ENCODE measurements around the gene ZNF8.
"Not testable (repeated sequence)": the region's sequence is repeated elsewhere in the genome, so short reads cannot be mapped to it uniquely, and the experiment has no call there.

ZNF8 gene

GRCh38 chr19:58336216-58336615 is 57.5 kb downstream of the ZNF8 start:
- no peak for DNase-seq (ENCODE audit: low read depth in 2 of 2)

GRCh38 chr19:58336820-58337219 is 58.1 kb downstream of the ZNF8 start:
- no peak for DNase-seq (ENCODE audit: low read depth in 2 of 2)

- DNase-seq (ENCODE audit: low read depth in 2 of 2) = no peak
Measured at GRCh38 chr19:58338336-58338735, 59.6 kb downstream of the ZNF8 start.

GRCh38 chr19:58338825-58339558 is 60.2 kb downstream of the ZNF8 start:
- no peak for DNase-seq (ENCODE audit: low read depth in 2 of 2)

- no peak for DNase-seq (ENCODE audit: low read depth in 2 of 2)
Measured at GRCh38 chr19:58345558-58345957, 66.8 kb downstream of the ZNF8 start.

- DNase-seq (ENCODE audit: low read depth in 2 of 2) = peak; percentile 40 to 50
Measured at GRCh38 chr19:58346961-58347929, 68.5 kb downstream of the ZNF8 start.

GRCh38 chr19:58348080-58348479 is 69.3 kb downstream of the ZNF8 start:
- DNase-seq (ENCODE audit: low read depth in 2 of 2) = not testable (repeated sequence)

GRCh38 chr19:58349590-58349989 is 70.8 kb downstream of the ZNF8 start:
- DNase-seq (ENCODE audit: low read depth in 2 of 2) = no peak

- no peak for DNase-seq (ENCODE audit: low read depth in 2 of 2)
Measured at GRCh38 chr19:58350001-58350861, 71.5 kb downstream of the ZNF8 start.

- DNase-seq (ENCODE audit: low read depth in 2 of 2) = no peak
Measured at GRCh38 chr19:58350871-58351557, 72.3 kb downstream of the ZNF8 start.

GRCh38 chr19:58351558-58351878 is 72.8 kb downstream of the ZNF8 start:
- DNase-seq (ENCODE audit: low read depth in 2 of 2) = no peak

GRCh38 chr19:58351990-58352755 is 73.4 kb downstream of the ZNF8 start:
- DNase-seq (ENCODE audit: low read depth in 2 of 2) = no peak

Measured in stimulated activated CD4-positive, alpha-beta T cell treated with anti-CD3 and anti-CD28 coated beads, Interleukin-12 subunit alpha, Interleukin-12 subunit beta, amount 100 ng/mL, for 24 hours (primary cell).